ENCODE results near the gene TMEM163. TPM values are rescaled to one million over a fixed set of nuclear protein-coding genes. Genes with fewer than 3 reads are reported as not detected.

The TMEM163 gene
- total and polyA plus RNA-seq, 2 of the 13 experiments (the other 11 are each of a cell fraction or from before 2014, with no cell fraction given): 0.05 TPM; not detected in 1

DNA sequence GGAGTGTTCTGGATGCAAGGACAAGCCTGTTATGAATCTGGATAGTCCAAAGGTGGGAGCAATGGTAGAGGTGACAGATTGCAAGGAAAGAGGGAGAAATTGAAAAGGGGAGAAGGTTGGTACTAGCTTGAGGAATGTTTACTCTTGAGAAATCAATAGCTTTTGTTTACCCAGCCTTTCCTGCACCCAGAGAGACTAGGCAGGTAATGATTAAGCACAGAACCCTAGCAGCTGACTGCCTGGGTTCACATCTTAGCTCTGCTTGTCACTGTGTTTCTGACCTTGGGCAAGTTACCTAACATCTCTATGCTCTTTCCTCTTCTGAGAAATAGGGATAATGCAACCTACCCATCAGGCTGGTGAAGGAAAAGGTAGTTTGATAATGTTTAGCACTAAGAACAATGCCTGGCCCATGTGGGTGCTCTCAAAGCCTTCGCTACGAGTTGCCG, 286.3 kb downstream of the TMEM163 start (continued):
- TF ChIP-seq PHF8 (CRISPR knock-in tag; IDR thresholded peaks at IDR 0.05): no peak
- peak; percentile 96 for TF ChIP-seq TARDBP (CRISPR knock-in tag; IDR thresholded peaks at IDR 0.05)
- peak; percentile 94 for TF ChIP-seq SALL1 (CRISPR knock-in tag; IDR thresholded peaks at IDR 0.05)
- TF ChIP-seq ATRX (CRISPR knock-in tag; IDR thresholded peaks at IDR 0.05; ENCODE audit: borderline replicate concordance): no peak
- TF ChIP-seq HNF4G (IDR thresholded peaks at IDR 0.05; ENCODE audit: borderline replicate concordance, low read depth, low read length): peak; percentile 86
- TF ChIP-seq HNF4G (CRISPR knock-in tag; IDR thresholded peaks at IDR 0.05; ENCODE audit: borderline replicate concordance, low read depth): 0 out of 2 replicates have a peak, but pooled peaks have one; percentile 46
- TF ChIP-seq SMAD9 (CRISPR knock-in tag; IDR thresholded peaks at IDR 0.05): no peak
- TF ChIP-seq ATM (IDR thresholded peaks at IDR 0.05; ENCODE audit: borderline replicate concordance): no peak
- no peak for TF ChIP-seq ZBTB42 (CRISPR knock-in tag; IDR thresholded peaks at IDR 0.05)
- TF ChIP-seq, protein P1, sequence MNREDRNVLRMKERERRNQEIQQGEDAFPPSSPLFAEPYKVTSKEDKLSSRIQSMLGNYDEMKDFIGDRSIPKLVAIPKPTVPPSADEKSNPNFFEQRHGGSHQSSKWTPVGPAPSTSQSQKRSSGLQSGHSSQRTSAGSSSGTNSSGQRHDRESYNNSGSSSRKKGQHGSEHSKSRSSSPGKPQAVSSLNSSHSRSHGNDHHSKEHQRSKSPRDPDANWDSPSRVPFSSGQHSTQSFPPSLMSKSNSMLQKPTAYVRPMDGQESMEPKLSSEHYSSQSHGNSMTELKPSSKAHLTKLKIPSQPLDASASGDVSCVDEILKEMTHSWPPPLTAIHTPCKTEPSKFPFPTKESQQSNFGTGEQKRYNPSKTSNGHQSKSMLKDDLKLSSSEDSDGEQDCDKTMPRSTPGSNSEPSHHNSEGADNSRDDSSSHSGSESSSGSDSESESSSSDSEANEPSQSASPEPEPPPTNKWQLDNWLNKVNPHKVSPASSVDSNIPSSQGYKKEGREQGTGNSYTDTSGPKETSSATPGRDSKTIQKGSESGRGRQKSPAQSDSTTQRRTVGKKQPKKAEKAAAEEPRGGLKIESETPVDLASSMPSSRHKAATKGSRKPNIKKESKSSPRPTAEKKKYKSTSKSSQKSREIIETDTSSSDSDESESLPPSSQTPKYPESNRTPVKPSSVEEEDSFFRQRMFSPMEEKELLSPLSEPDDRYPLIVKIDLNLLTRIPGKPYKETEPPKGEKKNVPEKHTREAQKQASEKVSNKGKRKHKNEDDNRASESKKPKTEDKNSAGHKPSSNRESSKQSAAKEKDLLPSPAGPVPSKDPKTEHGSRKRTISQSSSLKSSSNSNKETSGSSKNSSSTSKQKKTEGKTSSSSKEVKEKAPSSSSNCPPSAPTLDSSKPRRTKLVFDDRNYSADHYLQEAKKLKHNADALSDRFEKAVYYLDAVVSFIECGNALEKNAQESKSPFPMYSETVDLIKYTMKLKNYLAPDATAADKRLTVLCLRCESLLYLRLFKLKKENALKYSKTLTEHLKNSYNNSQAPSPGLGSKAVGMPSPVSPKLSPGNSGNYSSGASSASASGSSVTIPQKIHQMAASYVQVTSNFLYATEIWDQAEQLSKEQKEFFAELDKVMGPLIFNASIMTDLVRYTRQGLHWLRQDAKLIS (CRISPR knock-in tag; IDR thresholded peaks at IDR 0.05): 0 out of 2 replicates have a peak, but pooled peaks have one; percentile 60
- no peak for TF ChIP-seq POLR2G (IDR thresholded peaks at IDR 0.05; ENCODE audit: low read depth, low read length)
- TF ChIP-seq ZBTB4 (CRISPR knock-in tag; IDR thresholded peaks at IDR 0.05; ENCODE audit: borderline replicate concordance): no peak
- TF ChIP-seq XRCC5 (optimal IDR thresholded peaks at IDR 0.05; ENCODE audit: low read length): peak; percentile 47
- peak; percentile 90; the same call in 1 of the 2 replicates for TF ChIP-seq ZSCAN5A (CRISPR knock-in tag; IDR thresholded peaks at IDR 0.05; ENCODE audit: borderline replicate concordance)
- TF ChIP-seq SRSF9 (IDR thresholded peaks at IDR 0.05; ENCODE audit: borderline replicate concordance, insufficient read depth, low read depth, low read length, poor library complexity, severe bottlenecking): no peak
- peak; percentile 64 to 96; a peak in 3 of 4 replicates for TF ChIP-seq EP300 (IDR thresholded peaks at IDR 0.05; ENCODE audit: low read depth in 2 of 2, low read length in 2 of 2)
- peak; percentile 85; the same call in 1 of the 2 replicates for TF ChIP-seq EP300 (CRISPR knock-in tag; IDR thresholded peaks at IDR 0.05; ENCODE audit: borderline replicate concordance)
- peak; percentile 87; the same call in 1 of the 2 replicates for TF ChIP-seq MIER3 (CRISPR knock-in tag; IDR thresholded peaks at IDR 0.05; ENCODE audit: borderline replicate concordance)
- no peak for TF ChIP-seq RFX5 (IDR thresholded peaks at IDR 0.05; ENCODE audit: low read depth, low read length)
- no peak for TF ChIP-seq KLF13 (CRISPR knock-in tag; IDR thresholded peaks at IDR 0.05)
- no peak for TF ChIP-seq TCF12 (IDR thresholded peaks at IDR 0.05)
- TF ChIP-seq TCF12 (CRISPR knock-in tag; IDR thresholded peaks at IDR 0.05): no peak; the same call in 1 of the 2 replicates
- TF ChIP-seq ZNF34 (CRISPR knock-in tag; IDR thresholded peaks at IDR 0.05; ENCODE audit: borderline replicate concordance): 0 out of 2 replicates have a peak, but pooled peaks have one; percentile 55

Data from HepG2 (cell line).